Duodenal mucosa (tissue), 2 donors: ENCODE measurements around the gene PRKCH.
"Not testable (repeated sequence)": the region's sequence is repeated elsewhere in the genome, so short reads cannot be mapped to it uniquely, and the experiment has no call there.

Source experiments
- H3K27ac ChIP-seq: one replicate; pipeline ENCODE4 v1.7.0; 2013; ENCODE audit warnings: low read depth, low read length
- H3K27me3 ChIP-seq, 2 donors: one replicate each; pipeline ENCODE4 v1.7.0; 2013; ENCODE audit warnings: low read length in 2 of 2, control low read depth in 1 of 2; ENCODE audit not compliant: insufficient read depth in 2 of 2, control insufficient read depth in 1 of 2
- H3K36me3 ChIP-seq, 2 donors: one replicate each; pipeline ENCODE4 v1.7.0; 2013; ENCODE audit warnings: low read length in 2 of 2, control low read depth in 1 of 2; ENCODE audit not compliant: insufficient read depth in 2 of 2, control insufficient read depth in 1 of 2
- H3K4me1 ChIP-seq, 2 donors: one replicate each; pipeline ENCODE4 v1.7.0; 2013; ENCODE audit warnings: low read length in 2 of 2, control low read depth in 1 of 2; ENCODE audit not compliant: insufficient read depth in 2 of 2, control insufficient read depth in 1 of 2
- H3K4me3 ChIP-seq, 2 donors: one replicate each; pipeline ENCODE4 v1.7.0; 2013; ENCODE audit warnings: low read length in 2 of 2, low read depth in 1 of 2
- H3K9ac ChIP-seq, 2 donors: one replicate each; pipeline ENCODE4 v1.7.0; 2013; ENCODE audit warnings: low read length in 2 of 2, low read depth in 1 of 2
- H3K9me3 ChIP-seq, 2 donors: one replicate each; pipeline ENCODE4 v1.7.0; 2013; ENCODE audit warnings: low read length in 2 of 2, control low read depth in 1 of 2; ENCODE audit not compliant: control insufficient read depth in 1 of 2

The PRKCH gene

GRCh38 chr14:61528591-61529021 lies 207.2 kb downstream of the PRKCH start:
- H3K9ac ChIP-seq = no peak overlapping the region
- no peak overlapping the region for H3K4me3 ChIP-seq
- no peaks in the 10 kb centered on the region for H3K9me3 ChIP-seq
- no peaks in the 10 kb centered on the region for H3K36me3 ChIP-seq
- no peaks in the 10 kb centered on the region for H3K27me3 ChIP-seq
- H3K27ac ChIP-seq = no peak overlapping the region
- H3K4me1 ChIP-seq = peaks cover 64 to 74% of the 10 kb centered on the region in 2 donors

- H3K36me3 ChIP-seq, H3K27me3 ChIP-seq, H3K27ac ChIP-seq, H3K4me3 ChIP-seq, H3K9ac ChIP-seq, H3K9me3 ChIP-seq: not testable (repeated sequence)
- peaks cover 64 to 74% of the 10 kb centered on the region in 2 donors for H3K4me1 ChIP-seq
These were observed 208.0 kb downstream of the PRKCH start for GRCh38 chr14:61529360-61529759.

DNA sequence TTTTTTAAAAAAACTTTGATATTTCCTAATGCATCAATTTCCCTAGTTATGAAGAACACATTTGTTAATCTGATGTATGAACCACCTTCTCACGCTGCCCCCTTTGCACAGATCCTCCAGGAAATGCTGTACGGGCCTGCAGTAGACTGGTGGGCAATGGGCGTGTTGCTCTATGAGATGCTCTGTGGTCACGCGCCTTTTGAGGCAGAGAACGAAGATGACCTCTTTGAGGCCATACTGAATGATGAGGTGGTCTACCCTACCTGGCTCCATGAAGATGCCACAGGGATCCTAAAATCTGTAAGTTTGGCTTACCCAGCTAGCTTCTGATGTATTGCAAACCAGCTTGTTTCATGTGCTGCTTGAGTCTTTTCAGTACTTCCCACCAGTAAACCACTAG lies 208.9 kb downstream of the PRKCH start:
- Histone ChIP-seq H3K27ac (no peak overlapping the region), H3K9ac (no peak overlapping the region), H3K9me3 (no peaks in the 10 kb centered on the region), H3K36me3 (no peaks in the 10 kb centered on the region), H3K4me1 (peaks cover 55 to 71% of the 10 kb centered on the region in 2 donors), H3K4me3 (no peak overlapping the region), H3K27me3 (no peaks in the 10 kb centered on the region)

DNA sequence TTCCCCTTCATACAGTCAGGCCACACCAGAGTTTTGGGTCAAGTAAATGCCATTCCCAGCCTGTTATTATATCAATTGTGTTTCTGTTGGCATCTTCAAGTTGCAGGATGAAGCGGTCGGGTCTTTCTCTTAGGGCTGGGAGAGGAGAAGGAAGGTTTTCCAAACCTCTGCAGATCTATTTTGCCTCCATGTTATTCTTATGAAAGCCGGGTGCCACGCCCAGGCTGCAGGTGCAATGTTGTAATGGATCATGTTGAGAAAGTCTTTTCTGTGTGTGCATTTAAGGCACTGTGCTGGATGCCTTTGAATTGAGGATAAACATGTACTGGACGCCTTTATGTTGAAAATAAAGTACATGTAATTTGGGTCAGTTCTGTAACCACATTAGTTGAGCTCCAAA lies 209.5 kb downstream of the PRKCH start:
- no peak overlapping the region for H3K4me3 ChIP-seq
- H3K4me1 ChIP-seq = peaks cover 49 to 68% of the 10 kb centered on the region in 2 donors
- no peak overlapping the region for H3K27ac ChIP-seq
- no peaks in the 10 kb centered on the region for H3K9me3 ChIP-seq
- H3K36me3 ChIP-seq = no peaks in the 10 kb centered on the region
- no peaks in the 10 kb centered on the region for H3K27me3 ChIP-seq
- H3K9ac ChIP-seq = peak overlapping the region in 1 of 2 donors; percentile 13

- no peaks in the 10 kb centered on the region for H3K27me3 ChIP-seq
- H3K9me3 ChIP-seq = no peaks in the 10 kb centered on the region
- H3K27ac ChIP-seq = no peak overlapping the region
- peaks cover 42 to 67% of the 10 kb centered on the region in 2 donors for H3K4me1 ChIP-seq
- H3K9ac ChIP-seq = no peak overlapping the region
- no peaks in the 10 kb centered on the region for H3K36me3 ChIP-seq
- H3K4me3 ChIP-seq = no peak overlapping the region
These were observed 210.2 kb downstream of the PRKCH start for GRCh38 chr14:61531465-61532122.

GRCh38 chr14:61532123-61532505 lies 210.7 kb downstream of the PRKCH start:
- peaks cover 39 to 67% of the 10 kb centered on the region in 2 donors for H3K4me1 ChIP-seq
- H3K36me3 ChIP-seq = no peaks in the 10 kb centered on the region
- H3K27me3 ChIP-seq = no peaks in the 10 kb centered on the region
- H3K27ac ChIP-seq = no peak overlapping the region
- H3K9ac ChIP-seq = no peak overlapping the region
- no peaks in the 10 kb centered on the region for H3K9me3 ChIP-seq
- no peak overlapping the region for H3K4me3 ChIP-seq

- no peaks in the 10 kb centered on the region for H3K9me3 ChIP-seq
- peaks cover 39 to 65% of the 10 kb centered on the region in 2 donors for H3K4me1 ChIP-seq
- no peak overlapping the region for H3K27ac ChIP-seq
- no peak overlapping the region for H3K4me3 ChIP-seq
- no peaks in the 10 kb centered on the region for H3K27me3 ChIP-seq
- no peaks in the 10 kb centered on the region for H3K36me3 ChIP-seq
- H3K9ac ChIP-seq = no peak overlapping the region
These were observed 211.4 kb downstream of the PRKCH start for GRCh38 chr14:61532763-61533162.

- Histone ChIP-seq H3K27ac (peak overlapping the region; percentile 25), H3K36me3 (no peaks in the 10 kb centered on the region), H3K9ac (no peak overlapping the region), H3K27me3 (no peaks in the 10 kb centered on the region), H3K4me1 (peaks cover 43 to 72% of the 10 kb centered on the region in 2 donors), H3K4me3 (no peak overlapping the region), H3K9me3 (no peaks in the 10 kb centered on the region)
These were observed 212.3 kb downstream of the PRKCH start for GRCh38 chr14:61533513-61534255.

DNA sequence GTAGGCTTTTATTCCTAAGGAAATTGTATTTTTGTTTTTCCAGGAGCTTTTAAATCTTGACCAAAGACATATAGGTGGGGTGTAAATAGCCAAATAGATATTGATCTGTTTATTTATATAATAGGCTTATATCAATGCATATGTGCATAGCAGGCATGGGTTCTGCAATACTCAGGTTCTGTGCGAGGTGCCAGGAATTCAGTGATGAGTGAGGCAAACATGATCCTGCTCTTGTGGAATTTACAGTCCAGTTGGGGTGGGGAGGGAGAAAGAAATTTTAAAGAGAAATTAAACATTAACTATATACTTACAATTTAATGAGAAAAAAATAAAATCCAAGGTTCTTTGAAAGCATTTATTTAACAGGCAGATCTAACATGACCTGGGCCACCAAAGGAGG lies 213.7 kb downstream of the PRKCH start:
- Histone ChIP-seq H3K4me1 (peaks cover 43 to 74% of the 10 kb centered on the region in 2 donors), H3K36me3 (no peaks in the 10 kb centered on the region), H3K27me3 (no peaks in the 10 kb centered on the region), H3K4me3 (no peak overlapping the region), H3K9me3 (no peaks in the 10 kb centered on the region), H3K9ac (no peak overlapping the region), H3K27ac (no peak overlapping the region)

DNA sequence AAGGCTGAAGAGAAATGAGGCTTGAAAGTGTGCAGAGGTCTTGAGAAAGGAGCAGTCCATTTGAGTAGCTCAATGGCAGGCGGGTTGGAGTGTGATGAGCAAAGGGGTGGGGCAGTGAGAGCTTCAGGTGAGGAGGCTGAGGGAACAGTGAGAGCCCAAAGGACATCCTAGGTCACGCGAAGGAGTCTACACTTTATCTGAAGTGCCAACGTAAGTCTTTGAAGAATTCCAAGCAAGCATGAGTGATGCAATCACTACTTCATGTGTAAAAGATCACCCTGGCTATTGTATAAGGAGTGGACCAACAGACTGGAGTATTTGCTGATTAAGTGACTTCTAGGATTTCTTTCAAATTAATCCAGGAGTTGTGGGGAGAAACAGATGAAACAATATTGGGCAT lies 214.1 kb downstream of the PRKCH start:
- no peak overlapping the region for H3K9ac ChIP-seq
- H3K27me3 ChIP-seq = no peaks in the 10 kb centered on the region
- no peak overlapping the region for H3K4me3 ChIP-seq
- no peak overlapping the region for H3K27ac ChIP-seq
- H3K9me3 ChIP-seq = no peaks in the 10 kb centered on the region
- peaks cover 40 to 70% of the 10 kb centered on the region in 2 donors for H3K4me1 ChIP-seq
- H3K36me3 ChIP-seq = no peaks in the 10 kb centered on the region
